Stimulated activated CD8-positive, alpha-beta memory T cell treated with anti-CD3 and anti-CD28 coated beads, Interleukin-7, amount 100 ng/mL, for 48 hours (primary cell): ENCODE measurements around the gene WBP1.
A peak's percentile ranks its signal among the peaks of the same experiment; 100 is the strongest.
"Not testable (repeated sequence)": the region's sequence is repeated elsewhere in the genome, so short reads cannot be mapped to it uniquely, and the experiment has no call there.

Experiments used
- DNase-seq, 2 donors: peaks; one replicate each; pipeline ENCODE4 v3.0.0-alpha.2; 2020; ENCODE audit warnings: low read depth in 1 of 2; ENCODE audit errors: extremely low read depth in 1 of 2

Gene WBP1

GRCh38 chr2:74448771-74449170 is 9.5 kb upstream of the WBP1 start:
- DNase-seq = no peak

- no peak for DNase-seq
Measured at GRCh38 chr2:74450570-74451190, 7.6 kb upstream of the WBP1 start.

GRCh38 chr2:74454654-74455511 is 3.4 kb upstream of the WBP1 start, which contains the start of gene INO80B:
Gene INO80B, plus strand, starts transcription at chr2:74455087. Its CDS starts 30 bp downstream, at chr2:74455117.
- DNase-seq = peak; percentile 90 to 96

DNA sequence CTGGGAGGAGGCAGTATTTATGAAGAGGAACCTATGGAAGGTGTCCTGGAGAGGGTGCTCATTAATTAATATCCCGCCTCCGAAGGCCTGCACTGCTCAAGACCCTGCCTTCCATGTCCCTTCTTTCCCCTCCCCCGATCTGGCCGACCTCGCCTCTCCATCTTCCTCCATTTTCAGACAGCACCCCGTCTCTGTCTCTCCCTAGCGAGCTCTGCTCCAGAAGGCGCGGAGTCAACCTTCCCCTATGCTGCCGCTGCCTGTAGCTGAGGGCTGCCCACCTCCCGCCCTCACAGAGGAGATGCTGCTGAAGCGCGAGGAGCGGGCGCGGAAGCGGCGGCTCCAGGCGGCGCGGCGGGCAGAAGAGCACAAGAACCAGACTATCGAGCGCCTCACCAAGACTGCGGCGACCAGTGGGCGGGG is 1.1 kb upstream of the WBP1 start:
- DNase-seq = no peak

- peak; percentile 71 to 80 for DNase-seq
Measured at GRCh38 chr2:74457549-74458131, 598 bp upstream of the WBP1 start.

DNA sequence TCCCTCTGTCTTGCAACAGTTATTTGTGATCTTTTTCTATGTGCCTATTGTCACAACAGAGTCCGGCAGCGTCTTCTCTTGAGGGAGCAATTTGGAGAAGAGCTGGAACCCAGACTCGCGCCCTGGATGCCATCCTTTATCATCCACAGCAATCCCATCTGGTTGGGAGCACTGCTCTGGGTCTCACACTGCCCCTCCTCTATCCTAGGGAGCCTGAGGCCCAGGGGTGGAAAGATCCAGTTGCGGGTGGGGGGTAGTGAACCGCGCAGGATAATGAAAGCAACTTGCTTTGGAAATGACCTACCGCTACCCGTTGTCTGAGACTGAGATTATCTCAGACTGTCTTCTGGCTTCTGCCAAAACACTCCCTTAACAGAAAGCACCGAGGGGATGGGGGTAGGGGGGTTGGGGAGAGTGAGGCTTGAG is 713 bp downstream of the WBP1 start:
- DNase-seq = no peak

- not testable (repeated sequence) for DNase-seq
Measured at GRCh38 chr2:74459503-74460118, 1.4 kb downstream of the WBP1 start.

DNA sequence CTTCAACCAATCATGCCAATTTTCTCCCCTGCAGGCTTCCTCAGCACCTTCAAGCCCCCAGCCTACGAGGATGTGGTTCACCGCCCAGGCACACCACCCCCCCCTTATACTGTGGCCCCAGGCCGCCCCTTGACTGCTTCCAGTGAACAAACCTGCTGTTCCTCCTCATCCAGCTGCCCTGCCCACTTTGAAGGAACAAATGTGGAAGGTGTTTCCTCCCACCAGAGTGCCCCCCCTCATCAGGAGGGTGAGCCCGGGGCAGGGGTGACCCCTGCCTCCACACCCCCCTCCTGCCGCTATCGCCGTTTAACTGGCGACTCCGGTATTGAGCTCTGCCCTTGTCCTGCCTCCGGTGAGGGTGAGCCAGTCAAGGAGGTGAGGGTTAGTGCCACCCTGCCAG is 1.9 kb downstream of the WBP1 start:
- DNase-seq = not testable (repeated sequence)

DNA sequence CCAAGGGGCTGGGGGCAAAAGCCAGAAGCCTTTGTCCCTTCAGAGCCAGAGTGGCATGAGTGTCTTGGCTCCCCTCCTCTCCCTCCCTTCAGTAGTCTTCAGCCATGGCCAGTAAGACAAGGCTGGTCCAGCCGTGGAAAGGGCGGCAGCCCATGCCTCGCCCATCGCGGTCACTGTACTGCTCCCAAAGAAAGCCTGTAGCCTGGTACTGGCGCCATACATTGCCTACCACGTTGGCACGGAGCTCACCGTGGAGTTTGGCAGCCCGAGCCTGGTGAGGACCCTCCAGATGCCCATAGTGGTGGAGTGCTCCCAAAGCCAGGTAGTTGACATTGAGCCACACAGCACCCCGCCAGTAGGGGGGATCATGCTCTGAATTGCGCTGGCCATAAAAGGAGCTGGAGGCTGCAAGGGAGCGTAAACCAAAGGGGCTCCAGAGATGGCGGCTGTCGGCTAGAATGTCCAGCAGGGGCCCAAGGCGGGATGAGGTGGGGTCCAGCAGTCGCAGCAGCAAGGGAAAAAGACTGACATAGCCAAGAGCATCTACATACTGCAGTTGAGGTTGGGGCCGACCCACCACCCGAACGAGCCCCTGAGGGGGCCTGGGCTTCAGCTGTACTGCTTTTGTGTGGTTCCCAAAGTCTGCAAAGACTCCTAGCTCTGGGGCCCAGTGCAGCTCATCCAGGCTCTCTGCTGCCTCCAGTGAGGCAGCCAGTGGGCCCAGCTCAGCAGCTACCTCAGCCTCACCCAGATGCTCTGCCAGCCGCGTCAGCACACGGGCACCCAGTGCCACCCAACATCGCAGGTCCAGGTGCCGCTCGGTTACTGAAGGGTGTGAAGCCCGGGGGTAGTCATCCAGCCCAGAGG is 3.2 kb downstream of the WBP1 start:
- DNase-seq = no peak

GRCh38 chr2:74462054-74462785 is 4.0 kb downstream of the WBP1 start:
- no peak for DNase-seq

DNA sequence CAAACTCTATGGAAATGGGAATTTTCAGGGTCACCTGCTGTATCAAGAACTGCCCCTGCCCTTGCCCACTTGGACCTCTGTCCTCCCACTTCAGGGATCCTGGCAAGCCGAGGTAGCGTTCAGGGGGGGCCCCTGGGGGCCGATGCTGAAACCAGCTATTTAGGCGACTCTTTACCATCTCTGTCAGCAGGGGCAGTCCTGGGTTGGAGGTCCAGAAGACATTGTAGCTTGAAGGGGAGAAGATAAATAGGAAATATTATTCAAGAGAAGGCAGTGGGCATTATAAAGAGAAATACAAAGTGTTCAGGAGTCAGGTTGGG is 4.5 kb downstream of the WBP1 start:
- no peak for DNase-seq

GRCh38 chr2:74464406-74464805 is 6.2 kb downstream of the WBP1 start:
- no peak for DNase-seq

DNA sequence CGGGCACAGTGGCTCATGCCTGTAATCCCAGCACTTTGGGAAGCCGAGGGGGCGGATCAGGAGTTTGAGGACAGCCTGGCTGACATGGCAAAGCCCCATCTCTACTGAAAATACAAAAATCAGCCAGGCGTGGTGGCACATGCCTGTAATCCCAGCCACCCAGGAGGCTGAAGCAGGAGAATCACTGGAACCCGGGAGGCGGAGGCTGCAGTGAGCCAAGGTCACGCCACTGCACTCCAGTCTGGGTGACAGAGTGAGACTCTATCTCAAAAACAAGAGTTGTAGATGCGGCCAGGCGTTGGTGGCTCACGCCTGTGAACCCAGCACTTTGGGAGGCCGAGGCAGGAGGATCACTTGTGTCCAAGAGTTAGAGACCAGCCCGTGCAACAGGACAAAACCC is 12.5 kb downstream of the WBP1 start:
- DNase-seq = not testable (repeated sequence)

DNA sequence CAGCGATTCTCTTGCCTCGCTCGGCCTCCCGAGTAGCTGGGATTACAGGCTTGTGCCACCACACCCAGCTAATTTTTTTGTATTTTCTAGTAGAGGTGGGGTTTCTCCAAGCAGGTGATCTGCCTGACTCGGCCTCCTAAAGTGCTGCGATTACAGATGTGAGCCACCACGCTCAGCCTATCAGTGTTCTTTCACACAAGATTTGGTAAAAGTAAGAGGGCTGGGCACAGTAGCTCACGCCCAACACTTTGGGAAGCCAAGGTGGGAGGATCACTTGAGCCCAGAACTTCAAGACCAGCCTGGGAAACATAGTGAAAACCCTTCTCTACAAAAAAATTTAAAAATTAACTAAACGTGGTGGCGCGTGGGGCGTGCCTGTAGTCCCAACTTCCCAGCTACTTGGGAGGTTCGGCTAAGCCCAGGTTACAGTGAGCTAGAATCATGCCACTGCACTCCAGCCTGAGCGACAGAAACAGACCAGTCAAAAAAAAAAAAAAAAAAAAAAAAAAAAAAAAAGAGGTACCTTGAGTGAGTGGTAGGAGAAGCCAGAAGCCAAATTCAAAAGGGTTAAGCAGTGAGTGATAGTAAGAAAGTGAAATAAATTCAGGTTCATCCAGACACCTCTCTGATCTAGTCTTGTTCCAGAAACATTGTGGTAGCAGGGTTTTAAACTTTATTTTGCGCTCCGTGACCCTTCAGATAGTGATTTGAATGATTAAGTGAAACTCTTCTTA is 13.3 kb downstream of the WBP1 start:
- no peak for DNase-seq

DNA sequence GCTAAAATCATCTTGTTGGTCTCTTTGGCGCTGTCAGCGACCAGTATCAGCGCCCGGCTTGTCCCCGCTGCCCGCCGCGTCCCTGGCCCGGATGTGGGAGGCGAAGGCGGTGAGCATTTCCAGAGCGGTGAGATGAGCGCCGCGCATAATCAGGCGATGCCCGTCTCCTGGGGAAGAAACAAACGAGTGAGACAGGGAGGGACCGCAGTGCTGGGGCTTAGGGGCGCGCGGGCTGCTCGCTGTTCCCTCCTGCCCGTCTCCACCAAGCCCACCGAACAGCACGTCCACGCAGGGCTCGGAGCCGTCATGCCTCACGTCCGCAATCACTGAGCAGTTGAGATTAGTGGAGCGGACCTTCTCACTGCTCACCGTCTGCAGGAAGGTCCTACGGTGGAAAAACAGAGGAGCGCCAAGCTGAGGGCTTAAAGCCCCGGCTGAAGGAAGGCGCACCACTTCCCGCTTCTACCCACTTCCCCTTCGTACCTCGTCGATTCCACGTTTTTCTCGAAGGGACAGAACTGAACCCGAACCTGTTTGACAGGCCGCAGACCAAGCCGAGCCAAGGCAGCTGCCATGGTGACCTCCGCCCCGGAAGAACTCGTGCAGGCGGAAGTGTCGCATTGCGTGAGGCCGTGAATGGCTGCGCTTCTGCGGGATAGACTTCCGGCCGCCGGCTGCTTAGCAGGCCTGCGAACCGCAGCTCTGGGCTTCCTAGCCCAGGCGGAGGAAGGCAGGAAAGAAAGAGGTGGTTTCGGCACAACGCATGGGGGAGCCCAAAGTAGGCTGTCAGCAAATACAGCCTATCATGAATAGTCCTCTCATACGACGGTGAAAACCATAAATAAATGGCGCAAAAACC is 14.1 kb downstream of the WBP1 start, which contains the start of gene MRPL53:
Gene MRPL53, minus strand, starts transcription at position 595 of the 859 bp plus-strand sequence. Its CDS starts 20 bp downstream, at position 575.
- DNase-seq = peak; percentile 84 to 91

DNA sequence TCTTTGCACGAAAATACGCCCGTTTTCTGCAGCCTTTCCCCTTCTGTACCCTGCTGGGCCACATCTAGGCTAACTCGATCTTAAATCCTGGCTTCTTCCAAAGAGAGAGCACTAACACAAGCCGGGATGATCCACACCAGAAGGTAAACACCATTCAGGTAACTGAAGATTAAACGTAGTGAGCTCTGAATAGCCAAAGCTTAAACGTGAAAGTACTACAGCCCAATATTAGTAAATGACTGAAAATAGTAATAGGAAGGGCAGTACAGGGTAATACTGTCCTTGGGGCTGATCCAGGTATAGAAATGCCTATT is 14.7 kb downstream of the WBP1 start:
- DNase-seq = no peak

- no peak for DNase-seq
Measured at GRCh38 chr2:74474481-74474880, 16.2 kb downstream of the WBP1 start.

- no peak for DNase-seq
Measured at GRCh38 chr2:74474899-74475298, 16.7 kb downstream of the WBP1 start.
